ENCODE measurements around the gene CHRM2.

Gene CHRM2

DNA sequence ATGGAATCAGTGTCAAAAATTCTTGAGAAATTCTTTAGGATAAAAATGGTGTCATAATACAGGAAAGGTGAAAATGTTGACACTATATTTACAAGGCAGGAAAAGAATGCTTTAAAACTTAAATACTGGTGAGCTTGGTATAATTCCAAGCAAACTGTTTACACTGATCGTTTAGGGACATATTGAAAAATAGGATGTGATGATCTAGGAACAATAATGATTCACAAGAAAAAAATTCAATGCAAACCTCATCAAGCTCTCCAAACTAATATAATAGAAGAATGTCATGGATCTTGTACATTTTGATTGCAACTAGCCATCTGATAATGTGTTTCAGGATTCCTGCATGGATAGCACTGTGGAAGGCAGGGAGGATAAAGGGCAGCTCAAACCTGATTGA is 98.4 kb downstream of the CHRM2 start:
- no peak for DNase-seq

DNA sequence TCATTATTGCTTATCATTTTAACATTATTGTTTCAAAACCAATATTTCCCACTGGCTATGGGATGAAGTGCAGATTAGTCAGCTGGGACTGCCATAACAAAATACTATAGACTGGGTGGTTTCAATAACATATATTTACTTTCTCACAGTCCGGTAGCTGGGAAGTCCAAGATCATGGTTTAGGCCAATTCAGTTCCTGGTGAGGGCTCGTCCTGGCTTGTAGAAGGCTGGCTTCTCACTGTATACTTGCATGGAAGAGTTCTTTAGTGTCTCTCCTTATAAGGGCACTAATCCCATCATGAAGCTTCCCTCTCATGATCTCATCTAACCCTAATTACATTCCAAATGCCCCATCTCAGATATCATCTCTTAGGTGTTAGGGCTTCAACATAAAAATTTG is 101.3 kb downstream of the CHRM2 start:
- no peak for DNase-seq

DNA sequence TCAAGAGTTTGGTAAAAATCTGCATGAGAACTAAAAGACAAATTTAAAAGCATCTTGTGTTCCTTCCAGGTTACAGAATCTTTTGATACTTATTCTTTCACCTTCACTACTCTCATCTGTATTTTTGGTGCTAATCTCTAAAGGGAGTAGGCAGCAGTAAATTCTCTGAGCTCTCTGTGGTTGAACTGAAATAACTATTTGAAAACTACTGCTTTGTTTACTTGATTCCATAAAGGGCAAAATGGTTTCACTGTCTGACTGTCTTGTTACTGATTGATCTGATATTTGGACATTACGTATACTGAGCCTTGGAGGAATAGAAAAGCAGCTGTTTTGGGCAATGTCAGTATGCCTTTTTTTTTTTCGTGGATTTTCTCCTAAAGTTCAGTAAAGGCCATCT is 103.3 kb downstream of the CHRM2 start:
- DNase-seq = no peak

DNA sequence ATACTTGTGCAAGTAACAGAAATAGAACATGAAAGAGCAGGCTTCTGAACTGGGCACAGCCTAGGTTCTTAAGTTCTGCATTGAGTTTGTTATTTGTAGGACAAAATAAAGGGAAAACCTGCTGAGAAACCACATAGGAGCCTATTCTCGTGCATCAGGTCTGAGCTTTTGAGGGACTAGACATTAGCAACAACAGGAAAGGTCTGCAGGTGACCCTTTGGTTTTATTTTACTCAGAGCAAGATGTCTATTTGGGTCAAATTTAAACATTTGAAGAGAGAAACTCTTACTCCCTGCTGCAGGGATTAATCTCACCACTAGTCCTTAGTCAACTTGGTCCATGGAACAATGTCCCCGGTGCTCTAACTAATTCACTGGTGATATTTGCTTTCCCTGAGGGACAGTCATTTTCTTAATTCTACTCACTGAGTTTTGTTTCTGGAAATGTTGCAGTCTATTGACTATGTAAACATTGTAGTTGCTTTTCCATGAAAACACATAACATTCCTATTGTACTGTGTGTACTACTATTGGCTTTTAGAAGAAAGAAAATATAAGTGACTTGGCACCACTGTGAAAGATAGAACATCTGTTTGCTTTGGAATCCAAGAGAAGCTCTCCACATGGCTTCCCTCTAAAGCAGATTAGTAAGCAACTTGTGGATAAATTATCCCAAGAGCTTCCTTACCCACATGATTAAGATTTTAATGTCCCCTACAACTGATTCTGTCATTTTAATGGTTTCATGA is 108.2 kb downstream of the CHRM2 start:
- DNase-seq = no peak

DNA sequence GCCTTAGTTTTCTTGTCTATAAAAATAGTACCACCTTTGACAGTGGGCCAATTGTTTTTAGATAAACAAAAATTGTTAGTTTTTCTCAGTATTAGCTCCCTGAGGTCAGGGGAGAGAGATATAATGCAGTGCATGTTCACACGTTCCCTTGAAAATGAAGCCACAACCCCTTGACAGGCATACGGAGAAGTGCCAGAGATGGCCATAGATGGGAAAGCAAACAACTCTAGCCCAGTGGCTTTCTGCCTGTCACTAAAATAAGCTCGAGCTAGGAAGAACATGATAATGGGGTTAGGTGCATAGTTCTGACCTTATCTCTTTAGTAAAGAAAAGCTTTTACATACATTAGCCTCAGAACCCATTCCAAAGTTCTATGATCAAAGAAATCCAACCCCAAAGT is 124.9 kb downstream of the CHRM2 start:
- no peak for DNase-seq

DNA sequence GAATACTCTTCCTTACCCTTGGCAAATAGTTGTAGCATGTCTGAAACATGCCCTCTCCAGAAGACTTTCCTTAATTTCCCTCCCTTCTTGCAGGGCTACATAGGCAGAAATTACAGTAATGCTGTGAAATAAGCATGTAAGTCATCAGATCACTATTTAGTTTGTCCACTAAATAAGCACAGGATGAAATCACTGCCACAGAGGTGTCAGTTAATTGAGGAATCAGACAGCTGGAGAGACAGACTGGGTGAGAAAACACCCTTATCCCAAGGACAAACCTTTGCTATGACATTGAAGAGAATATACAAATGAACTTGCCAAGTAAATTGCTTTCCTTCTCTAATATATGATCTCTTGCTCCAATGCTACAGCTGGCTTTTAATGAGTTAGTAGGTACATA is 129.3 kb downstream of the CHRM2 start:
- DNase-seq = no peak

DNA sequence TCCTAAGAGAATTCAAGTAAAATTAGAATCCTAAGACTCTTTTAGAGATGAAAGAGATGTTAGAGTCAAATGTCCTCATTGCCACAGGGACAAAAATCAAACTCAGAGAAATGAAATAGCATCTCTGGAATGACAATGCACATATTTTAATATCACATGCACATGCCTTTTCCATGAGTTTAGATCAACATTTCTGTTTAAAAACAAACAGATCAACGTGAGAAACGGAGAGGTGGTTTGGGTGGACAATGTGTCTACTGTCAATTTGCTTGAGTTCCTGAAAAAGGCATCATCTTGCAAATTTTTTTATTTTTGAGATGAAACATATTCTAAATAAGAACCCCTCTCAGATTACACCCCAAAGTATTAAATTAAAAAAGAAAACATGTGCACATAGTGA is 130.0 kb downstream of the CHRM2 start:
- no peak for DNase-seq

DNA sequence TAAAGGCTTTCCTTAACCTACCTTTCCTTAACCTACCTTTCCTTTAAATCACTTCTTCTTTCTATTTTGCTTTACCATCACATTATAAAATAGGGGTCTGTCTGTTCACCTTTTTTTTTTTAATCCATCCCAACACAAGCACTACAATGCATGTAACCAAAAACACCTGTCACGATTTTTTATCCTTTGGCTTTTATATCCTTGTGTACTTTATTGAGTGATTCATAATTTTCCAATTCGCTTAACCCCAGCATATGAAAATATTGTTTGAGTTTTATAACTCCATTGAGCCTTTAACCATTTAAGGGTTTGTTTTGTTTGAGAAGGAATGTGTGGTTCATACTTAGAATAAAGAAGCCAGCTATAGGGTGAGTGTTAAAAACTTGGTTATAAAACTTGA is 132.2 kb downstream of the CHRM2 start:
- DNase-seq = no peak

DNA sequence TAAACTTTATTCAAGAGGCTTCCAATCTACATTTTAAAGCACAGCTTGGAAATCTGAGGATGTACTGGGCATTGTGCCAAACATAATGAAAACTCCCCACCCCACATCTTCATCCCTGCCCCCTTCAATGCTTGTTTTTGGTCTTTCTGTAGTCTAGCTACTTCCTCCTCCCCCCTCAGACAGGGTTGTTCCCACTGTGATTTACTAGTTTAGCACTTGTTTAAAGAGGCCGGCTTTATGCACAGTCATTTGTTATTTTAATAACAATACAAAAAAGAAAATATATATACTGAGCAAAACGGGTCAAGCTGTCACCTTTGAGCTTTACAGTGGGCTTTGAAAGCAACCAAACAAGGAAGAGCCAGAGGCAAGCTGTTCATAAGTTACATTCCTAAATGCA is 132.6 kb downstream of the CHRM2 start:
- peak; percentile 16 for DNase-seq

DNA sequence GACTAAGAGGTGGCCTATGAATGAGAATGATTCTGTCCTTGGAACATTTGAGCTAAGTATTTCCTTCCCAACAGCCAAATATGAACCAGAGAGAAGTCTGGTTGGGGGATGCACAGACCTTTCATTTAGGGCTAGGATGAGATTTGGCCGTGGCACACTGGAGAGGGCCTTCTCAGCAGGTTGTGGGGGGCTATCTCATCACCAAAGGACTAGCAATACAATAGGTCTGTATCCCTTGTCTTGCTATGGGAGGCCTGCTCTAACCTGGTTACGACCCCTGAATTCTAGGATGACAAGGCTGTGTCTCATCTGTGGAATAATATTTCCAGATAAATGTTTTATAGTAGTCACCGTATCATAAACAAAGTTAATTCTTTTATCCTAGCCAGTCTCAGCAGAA is 133.0 kb downstream of the CHRM2 start:
- DNase-seq = no peak

DNA sequence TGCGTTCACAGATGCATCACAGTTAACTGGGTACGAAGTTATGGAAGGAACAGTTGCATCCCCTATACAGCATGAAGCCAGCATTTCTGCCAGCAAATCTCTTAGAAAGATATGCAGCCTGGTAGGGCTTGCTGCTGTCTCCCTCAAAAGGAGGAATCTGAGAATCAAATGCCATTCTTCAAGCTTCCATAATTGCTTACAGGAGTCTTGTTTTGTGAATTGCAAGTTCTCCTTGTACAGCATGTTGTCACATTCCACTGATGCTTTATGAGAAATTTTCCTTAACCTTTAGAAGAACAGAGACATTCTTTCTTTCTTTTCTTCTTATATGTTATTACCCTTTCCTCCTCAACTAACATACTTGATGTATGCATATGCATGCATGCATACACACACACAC is 134.6 kb downstream of the CHRM2 start:
- DNase-seq = no peak

DNA sequence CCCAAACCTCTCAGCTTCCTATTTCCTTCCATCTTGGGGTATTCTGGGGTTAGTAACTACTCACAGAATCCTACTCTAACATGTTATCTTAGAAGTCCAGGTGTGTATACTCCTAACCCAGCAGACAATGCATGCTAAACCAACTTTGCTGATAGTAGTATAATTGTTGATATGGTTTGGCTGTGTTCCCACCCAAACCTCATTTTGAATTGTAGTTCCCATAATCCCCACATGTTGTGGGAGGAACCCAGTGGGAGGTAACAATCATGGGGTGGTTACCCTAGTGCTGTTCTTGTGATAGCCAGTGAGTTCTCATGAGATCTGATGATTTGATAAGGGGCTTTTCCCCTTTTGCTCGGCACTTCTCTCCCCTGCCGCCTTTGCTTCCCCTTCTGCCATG is 135.1 kb downstream of the CHRM2 start:
- DNase-seq = no peak

DNA sequence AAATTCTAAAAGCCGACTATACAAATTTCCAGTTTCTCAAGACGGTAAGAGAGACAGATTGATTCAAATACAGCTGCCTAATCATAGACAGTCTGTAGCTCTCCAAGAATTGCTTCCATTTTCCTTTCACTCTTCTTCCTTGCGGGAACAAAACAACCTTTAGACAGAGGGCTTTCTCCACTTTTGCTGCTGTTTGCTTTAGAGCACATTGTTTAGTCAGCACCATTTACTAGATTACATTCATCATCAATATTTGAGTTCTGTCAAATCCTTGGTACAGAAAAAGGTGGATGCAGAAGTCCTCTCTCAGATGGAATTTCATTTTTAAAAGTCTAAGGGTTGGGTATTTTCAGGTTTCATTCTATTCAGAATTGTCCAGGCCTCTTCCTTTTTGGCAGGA is 137.4 kb downstream of the CHRM2 start:
- no peak for DNase-seq

DNA sequence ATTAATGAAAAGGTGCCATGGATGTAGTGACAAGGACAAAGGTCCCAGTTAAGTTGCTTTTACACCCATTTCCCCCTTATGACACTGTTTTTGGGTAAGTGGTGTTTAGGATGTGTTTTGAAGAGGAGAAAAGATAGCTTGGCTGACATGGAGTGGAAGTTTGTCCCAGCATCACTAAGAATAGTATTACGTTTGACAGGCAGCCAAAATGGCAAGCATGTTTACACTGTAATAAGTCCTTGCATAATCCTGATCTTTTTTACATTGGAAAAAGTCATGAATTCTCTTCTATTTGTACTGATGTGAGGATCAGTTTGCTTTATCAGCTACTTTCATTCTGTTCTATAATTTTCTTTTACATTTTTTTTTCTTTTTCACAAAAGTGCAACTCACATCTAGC is 137.8 kb downstream of the CHRM2 start:
- no peak for DNase-seq

DNA sequence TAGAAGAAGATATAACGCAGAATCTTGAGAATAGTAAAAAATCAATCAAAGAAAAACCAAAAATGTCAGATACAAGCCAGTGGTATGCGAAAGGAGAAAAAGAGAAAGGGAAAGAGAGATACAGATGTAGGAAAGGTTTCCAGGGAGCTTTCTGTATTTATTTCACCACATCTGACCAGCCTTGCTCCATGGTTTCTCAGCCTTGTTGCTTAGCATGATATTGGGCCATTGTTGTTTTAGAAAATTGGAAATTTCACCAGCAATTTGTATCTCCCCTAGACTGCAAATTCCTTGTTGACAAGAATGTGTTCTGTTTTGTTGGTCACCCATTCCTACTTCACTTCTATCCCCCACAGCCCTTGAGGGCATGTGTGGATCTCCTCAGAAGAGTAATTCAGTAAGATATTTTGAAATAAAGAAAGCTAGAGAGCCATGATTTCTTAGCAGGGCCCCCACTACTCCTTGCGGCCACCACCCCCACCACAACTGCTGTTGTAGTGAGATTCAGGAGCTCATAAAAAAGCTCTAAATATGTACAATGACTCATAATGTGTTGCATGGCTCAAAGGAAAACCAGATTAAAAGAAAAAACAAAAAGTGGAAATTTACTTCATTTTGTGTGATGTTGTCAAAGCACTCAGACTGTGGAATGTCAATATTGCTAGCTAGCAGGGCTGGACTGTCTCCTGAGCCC is 138.7 kb downstream of the CHRM2 start:
- DNase-seq = no peak

DNA sequence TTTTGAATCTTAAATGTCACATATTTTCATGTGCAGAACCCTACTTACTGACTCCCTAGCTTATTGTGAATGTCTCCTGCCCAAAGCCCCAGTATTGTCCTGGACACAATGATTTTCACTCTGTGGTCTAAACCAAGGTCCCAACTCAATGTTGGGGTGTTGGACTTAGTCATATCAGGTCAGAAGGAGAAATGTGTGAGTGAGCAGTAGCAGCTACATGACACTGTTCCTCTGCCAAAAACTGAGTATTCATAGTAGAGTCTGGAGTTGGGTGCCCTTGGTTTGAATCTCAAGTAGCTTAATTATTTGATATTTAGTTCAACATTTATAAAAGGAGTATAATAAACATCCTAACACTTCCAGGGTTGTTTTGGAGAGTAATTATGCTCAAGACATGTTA is 141.0 kb downstream of the CHRM2 start:
- no peak for DNase-seq

DNA sequence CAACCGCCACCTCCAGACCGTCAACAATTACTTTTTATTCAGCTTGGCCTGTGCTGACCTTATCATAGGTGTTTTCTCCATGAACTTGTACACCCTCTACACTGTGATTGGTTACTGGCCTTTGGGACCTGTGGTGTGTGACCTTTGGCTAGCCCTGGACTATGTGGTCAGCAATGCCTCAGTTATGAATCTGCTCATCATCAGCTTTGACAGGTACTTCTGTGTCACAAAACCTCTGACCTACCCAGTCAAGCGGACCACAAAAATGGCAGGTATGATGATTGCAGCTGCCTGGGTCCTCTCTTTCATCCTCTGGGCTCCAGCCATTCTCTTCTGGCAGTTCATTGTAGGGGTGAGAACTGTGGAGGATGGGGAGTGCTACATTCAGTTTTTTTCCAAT is 146.6 kb downstream of the CHRM2 start:
- no peak for DNase-seq

DNA sequence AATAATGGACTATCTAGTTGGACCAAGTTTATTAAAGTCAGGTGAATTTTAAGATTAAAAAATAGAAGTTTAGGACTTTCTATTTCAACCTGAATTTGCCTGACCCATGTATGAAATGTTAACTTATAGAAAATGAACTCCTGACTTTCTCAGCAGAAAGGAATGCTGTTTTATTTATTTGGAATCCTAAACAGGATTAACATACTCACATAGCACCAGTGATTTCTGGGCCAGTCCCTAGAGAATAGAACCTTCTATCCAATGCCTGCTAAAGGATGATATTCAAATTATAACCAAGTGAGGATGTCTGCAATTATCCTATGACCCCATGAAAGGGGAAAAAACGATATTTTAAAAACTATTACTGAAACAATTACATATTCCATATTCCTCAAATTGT is 148.8 kb downstream of the CHRM2 start:
- DNase-seq = no peak

DNA sequence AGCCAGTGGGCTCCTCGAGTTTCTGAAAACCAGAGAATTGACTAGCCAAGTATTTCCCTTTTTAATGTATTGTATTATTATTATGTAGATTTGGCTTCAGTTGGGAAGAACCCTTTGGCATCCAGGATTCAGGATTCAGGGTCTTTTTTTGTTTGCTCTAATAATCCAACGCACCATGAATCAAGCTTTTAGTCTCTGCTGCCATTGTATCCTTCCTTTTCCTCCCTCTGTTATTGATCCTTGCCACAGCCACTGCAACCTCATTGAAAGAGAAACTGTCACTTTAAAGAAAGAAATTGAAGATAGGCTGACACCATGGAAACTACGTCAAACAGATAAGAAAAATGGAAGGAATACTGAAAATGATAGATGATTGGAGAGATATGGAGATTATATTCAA is 150.0 kb downstream of the CHRM2 start:
- DNase-seq = no peak

DNA sequence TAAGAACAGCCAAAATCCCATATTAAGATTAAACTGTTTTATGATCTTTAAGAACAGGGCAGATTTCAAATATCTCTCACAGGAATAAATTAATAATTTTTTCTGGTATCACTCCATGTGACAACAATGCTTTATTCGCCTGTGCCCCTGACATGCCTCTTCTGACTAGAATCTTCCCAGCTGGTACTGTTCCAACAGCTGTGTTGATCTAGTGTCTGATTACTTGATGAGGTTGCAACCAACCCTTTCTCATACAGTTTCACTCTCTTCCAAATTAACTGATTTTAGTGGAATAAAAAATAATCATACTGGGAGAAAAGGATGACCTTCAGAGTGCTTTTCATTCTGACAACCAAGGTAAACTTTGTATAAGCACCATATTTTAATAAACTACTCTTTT is 151.9 kb downstream of the CHRM2 start:
- DNase-seq = peak; percentile 17

DNA sequence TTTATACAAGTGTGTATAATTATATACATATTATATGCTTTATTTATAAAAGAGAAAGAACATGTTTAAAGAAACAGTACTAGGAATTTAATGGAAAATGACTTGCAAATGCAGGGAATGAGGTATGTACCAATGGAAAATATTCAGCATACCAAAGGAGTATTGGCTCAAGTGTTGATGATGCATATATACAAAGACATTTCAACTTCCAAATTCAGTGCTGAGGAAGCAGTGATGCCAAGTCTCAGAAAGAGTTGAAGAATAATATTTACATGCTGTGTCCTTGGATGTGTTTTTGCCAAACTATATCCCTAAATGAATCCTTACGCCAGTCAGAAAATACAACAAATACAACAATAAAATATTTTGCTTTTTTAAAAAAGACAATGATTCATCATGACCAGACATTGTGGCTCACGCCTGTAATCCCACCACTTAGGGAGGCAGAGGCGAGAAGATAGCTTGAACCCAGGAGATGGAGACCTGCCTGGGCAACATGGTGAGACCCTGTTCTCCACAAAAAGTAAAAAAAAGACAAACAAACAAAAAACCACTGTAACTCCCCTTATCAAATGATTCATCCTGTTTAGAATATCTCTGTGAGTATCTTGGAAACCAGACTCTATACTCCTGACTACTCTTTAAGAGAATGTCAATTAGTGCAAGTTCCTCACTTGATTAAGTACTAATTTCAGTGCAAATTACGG is 157.2 kb downstream of the CHRM2 start:
- DNase-seq = no peak

DNA sequence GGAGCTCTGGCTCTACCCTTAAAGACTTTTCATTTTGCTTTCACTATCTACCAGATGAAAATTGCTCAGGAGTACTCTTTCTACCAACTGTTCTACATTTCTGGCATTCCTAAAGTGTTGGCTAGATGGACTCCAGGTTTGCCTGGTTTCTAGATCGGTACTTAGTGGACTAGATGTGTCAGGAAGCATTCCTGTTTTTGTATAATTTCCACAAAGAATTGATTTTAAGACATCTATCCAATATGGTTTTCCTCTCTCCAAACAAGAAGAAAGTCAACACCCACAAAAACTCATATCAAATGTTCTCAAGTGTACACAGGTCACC is 157.7 kb downstream of the CHRM2 start:
- no peak for DNase-seq

DNA sequence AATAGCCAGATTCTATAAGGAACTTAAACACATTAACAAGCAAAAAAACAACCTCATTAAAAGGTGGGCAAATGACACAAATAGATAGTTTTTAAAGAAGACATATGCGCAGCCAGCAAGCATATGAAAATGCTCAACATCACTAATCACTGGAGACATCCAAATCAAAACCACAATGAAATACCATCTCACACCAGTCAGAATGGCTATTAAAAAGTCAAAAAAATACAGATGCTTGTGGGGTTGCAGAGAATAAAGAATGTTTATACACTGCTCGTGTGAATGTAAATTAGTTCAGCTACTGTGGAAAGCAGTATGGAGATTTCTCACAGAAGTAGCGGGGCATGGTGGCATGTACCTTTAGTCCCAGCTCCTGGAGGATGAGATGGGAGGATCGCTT is 164.0 kb downstream of the CHRM2 start:
- no peak for DNase-seq

DNA sequence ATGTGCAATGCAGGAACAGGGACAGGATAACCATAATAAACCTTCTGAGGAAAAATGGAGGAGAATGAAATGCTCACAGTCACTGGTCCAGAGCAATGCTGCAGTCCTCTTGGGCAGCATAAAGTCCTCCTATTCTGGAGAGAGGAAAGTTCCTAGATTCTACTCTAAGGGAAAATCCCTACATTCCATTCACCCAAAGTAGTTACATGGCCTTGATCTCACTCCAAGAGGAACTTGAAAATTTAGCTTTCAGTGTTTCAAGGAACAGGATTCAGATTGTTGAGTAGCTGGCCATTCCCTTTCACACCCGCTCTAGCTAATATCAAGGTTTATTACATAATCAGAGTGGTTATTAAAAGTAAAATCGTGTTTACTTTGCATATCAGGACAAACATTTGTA is 168.3 kb downstream of the CHRM2 start:
- no peak for DNase-seq

DNA sequence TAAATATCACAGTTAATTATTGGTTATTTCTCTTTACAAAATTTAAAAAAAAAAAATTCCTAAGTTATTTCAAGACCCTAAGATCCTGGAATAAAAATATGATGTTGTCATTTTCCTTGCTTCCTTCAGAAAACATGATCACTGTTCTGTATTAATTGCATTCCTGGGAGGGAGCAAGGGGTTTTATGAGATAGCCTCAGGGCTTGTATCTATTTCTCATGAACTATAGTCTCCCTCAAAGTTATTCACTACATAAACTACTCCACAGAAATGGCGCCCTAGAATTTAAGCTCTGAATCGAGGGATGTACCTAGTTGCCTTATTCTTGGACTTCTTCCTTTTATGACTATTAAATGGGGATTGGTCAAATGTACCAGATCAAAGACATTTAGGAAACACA is 170.3 kb downstream of the CHRM2 start:
- DNase-seq = no peak

Measured in NCI-H1105 (cell line).